NCI-H345 treated with DMSO at 0.1 percent for 48 hours (cell line): ENCODE results near the gene SRC.

Experiments
- DNase-seq: peaks from one replicate; lab custom pipeline; 2025; ENCODE audit not compliant: unreplicated experiment; lab: John Stamatoyannopoulos, UW

SRC gene

DNA sequence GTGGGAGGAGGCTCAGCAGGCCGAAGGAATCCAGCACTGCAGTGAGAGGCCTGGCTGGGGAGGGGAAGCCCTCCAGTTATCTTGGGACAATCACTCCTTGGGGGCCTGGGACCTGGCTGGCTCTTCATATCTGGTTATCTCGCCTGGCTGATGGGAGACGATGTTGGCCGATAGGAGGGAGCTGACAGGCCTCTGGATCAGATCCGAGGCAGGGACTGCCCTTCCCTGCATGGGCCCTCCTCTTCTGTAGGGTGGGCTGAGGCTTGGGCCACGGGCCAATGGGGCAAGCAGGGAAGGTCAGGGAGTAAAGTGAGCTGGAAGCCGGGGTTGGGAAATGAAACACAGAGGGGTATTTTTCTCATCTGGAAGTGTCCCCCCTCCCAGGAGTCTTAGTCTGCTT lies 31.3 kb upstream of the SRC start:
- no peak for DNase-seq

DNA sequence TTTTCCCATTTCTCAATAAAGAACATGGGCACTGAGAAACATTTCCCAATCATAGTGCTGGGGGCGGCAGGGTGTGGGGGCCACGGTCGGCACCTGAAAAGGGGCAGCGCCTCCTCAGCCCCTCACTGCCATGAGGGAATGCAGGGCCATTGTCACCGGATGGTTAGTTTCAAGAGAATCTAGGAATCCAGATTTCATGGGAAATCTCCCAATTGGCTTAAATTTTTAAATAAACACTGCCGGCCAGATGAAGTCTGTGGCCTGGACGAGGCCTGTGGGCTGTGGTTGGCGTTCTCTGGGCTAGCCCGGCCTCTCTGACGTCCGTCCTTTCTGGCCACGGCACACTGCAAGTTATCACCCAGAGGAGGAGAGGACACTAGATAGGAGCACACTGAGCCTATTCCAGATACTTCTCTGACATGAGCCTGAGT lies 30.9 kb upstream of the SRC start:
- DNase-seq = no peak

DNA sequence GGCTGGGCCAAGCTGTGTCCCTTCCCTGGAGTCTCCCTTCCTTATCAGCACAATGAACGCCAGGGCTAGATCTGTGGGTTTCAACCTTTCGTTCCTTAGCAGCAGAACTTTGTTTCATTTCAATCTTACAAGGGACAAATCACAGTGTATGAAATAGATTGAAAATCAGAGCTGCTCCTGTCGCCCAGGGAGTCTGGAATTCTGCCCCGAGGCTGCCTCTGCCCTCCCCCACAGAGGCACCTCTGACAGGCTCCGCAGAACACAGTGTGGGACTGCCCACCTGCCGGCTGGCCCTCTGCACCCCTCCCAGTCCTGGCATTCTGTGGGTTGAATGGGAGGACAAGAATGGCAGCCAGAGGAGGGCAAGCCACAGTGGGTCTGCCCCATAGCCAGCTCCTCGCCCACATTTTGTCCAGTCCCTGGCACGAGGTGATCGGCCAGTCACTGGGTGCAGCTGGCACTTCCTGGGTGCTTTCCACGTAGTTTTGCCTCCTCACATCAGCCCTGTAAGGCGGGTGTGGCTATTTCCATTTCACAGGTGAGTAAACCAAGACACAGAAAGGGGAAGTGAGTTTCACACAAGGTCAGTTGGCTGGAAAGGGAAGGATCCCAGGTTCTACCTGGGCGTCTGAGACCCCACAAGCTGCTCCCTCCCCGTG lies 30.4 kb upstream of the SRC start:
- no peak for DNase-seq

DNA sequence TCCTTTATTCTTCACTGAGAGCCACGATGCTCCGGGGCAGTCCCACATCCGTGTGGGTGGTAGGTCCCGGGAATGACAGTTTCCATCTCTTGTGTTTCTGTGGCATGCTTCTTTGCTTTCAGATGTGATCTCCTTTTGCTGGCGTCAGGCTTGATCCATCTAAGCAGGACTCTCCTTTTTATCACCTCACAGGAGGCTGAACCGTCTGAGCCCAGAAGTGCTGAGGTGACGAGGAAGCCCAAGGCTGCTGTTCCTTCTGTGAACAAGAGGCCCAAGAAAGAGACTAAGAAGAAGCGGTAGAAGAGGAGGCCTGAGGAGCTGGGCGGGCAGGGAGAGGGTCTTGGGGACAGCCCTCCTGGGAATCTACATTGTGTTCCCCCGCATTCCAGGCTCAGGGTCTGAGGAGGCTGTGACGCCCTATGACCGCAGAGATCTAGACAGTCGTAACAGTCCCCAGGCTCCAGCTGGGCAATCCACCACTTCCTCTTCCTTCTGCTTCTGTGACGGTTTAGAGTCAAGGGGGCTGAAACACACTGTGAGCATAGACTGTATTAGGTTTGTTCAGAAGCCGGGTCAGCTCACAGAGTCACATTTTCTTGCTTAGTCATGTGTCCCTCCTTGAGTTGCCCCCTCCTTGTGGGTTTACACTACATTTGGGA lies 29.7 kb upstream of the SRC start:
- peak; percentile 28 for DNase-seq

GRCh38 chr20:37316775-37317170 lies 29.2 kb upstream of the SRC start:
- DNase-seq = no peak

GRCh38 chr20:37317316-37317715 lies 28.6 kb upstream of the SRC start:
- DNase-seq = no peak

DNA sequence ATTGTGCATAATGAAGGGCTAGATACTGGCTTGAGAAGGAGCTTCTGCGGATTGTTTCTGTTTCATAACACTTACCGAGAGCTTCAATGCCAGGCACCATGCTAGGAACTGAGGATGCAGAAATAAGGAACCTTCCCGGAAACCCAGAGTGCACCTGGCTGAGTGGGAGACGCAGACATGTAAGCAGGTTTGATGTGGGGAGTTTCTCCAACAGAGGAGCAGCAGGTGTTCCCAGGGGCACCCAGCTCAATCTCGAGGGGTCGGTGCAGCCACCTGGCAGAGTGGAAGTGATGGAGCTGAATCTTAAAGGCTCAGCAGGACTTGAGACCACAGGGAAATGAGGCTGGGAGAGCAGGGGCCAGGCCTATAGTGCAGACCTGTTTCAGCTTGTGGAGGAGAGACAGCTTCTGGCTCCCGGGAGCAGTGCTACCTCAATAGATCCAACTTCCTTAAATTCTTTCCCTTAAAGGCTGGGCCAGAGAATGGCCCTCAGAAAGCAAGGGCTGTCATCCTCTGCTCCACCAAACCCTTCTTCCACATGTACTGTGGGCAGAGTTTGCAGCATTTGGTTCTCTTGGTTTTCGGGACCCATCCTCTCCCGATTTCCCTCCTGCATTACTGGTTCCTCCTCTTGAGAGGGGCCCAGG lies 27.8 kb upstream of the SRC start:
- no peak for DNase-seq

GRCh38 chr20:37319151-37319671 lies 26.7 kb upstream of the SRC start:
- DNase-seq = no peak

GRCh38 chr20:37323985-37324384 lies 22.0 kb upstream of the SRC start:
- no peak for DNase-seq

GRCh38 chr20:37325206-37325605 lies 20.7 kb upstream of the SRC start:
- DNase-seq = no peak

DNA sequence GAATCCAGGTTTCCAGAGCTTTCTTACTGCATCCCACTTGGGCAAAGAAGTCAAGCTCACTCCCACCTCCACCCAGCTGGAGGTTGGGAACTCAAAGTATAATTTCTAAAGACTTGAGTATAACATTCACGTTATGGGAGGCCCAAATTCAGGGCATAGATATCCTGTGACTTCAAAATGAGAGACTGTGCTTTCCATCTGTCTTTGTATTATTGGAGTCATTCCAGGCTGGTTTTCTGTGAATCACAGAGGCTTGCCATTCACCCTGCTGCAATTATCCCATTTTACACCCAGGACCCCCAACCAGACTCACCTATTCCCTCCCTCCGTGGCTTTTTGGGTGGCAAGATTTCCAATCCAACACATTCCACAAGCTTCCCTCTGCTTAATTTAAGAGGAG lies 19.3 kb upstream of the SRC start:
- no peak for DNase-seq

GRCh38 chr20:37327748-37328147 lies 18.2 kb upstream of the SRC start:
- DNase-seq = no peak

GRCh38 chr20:37328149-37328945 lies 17.6 kb upstream of the SRC start:
- DNase-seq = no peak

GRCh38 chr20:37329481-37330165 lies 16.3 kb upstream of the SRC start:
- DNase-seq = no peak

GRCh38 chr20:37330316-37330715 lies 15.6 kb upstream of the SRC start:
- DNase-seq = no peak

DNA sequence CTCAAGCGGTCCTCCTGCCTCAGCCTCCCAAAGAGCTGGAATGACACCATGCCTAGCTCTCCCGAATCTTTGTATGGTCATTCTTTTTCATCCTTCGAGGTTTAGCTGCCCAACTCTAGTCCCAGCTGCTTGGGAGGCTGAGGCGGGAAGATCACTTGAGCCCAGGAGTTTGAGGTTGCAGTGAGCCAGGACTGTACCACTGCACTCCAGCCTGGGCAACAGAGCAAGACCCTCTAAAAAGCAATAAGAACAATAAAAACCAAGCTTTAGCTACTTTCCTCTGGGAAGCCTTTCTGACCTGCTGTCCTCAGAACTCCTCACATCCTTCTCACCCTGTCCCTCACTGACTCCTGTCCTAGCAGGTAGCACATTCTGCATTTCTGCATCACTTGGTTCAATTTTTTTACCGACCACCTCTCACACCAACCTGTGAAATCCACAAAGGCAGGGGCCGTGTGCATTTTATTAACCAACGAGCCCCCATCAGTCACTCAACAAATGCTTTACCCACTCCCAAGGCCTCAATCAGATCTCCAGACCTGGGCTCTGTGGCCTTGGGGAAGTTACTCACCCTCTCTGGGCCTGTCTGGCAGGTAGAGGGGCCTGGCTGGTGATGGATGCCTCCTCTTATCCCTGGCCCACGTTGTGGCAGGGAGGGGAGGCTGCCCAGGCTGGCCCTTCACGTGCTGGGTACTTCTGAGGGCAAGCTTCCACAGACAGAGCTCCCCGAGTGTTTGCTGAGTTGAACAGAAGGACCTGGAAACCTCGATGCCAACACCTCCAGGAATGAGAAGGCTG lies 14.7 kb upstream of the SRC start:
- no peak for DNase-seq

DNA sequence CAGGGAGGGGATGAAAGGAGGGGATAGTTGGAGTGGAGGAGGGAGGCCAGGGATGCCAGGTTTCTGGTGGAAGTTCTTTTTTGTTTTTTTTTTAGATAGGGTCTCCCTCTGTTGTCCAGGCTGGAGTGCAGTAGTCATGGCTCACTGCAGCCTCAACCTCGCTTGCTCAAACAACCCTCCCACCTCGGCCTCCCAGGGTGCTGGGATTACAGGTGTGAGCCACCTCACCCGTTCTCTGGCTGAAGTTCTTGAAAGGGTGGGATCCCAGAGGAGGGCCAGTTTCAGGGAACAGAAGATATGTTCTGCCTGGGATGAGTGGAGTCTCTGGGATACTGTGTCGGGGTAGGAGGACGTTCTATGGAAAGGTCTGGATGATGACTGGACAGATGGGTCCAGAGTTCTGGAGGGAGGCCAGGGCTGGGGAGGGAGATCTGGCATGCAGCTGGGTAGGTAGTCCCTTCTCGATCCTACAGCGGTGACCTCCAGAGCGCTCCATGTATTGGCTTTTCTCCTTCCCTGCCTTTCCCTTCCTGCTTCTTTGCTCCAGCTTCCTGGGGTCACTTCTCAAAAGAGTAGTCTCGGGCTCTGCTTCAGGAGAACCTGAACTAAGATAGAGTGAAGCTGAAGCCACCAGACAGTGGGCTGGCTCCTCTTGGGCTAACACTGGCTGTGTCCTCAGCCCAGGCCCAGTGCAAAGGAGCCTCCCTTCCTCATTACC lies 12.7 kb upstream of the SRC start:
- no peak for DNase-seq

GRCh38 chr20:37333848-37334318 lies 12.1 kb upstream of the SRC start:
- no peak for DNase-seq

- DNase-seq = no peak
These were observed 11.5 kb upstream of the SRC start for GRCh38 chr20:37334450-37334849.
